Activated CD8-positive, alpha-beta memory T cell treated with anti-CD3 and anti-CD28 coated beads, Interleukin-2, amount 50 U/mL, for 24 hours (primary cell): ENCODE results near the gene FGF21.
"Not testable (repeated sequence)": the region's sequence is repeated elsewhere in the genome, so short reads cannot be mapped to it uniquely, and the experiment has no call there.

Experiments used
- DNase-seq: peaks from one replicate; pipeline ENCODE4 v3.0.0-alpha.2; 2020; ENCODE audit errors: extremely low read depth

The FGF21 gene

DNA sequence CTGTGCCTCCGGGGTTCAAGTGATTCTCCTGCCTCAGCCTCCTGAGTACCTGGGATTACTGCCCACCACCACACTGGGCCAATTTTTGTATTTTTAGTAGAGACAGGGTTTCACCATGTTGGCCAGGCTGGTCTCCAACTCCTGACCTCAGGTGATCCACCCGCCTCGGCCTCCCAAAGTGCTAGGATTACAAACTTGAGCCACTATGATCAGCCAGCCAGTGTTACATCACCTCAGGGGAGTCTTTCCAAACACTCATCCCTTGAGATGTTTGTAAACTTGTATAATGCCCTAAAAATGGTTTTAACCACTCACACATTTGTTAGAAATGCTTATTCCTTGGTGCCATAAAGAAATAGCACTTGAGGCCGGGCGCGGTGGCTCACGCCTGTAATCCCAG, 31.1 kb downstream of the FGF21 start:
- not testable (repeated sequence) for DNase-seq

DNA sequence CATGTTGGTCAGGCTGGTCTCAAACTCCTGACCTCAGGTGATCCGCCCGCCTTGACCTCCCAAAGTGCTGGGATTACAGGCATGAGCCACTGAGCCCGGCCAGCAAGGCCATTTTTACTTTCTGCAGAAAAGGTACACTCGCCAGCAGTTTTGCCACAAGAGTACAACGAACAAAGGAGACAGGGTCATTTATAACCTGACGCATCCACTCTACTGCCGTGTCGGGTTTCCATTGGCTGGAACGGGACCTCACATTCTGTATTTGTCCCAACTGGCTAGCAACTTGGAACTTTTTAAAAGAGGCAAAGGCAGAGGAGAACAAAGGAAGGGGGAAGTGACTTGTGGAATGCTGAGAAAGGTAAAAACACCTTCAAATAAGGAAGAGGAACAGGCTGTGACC, 32.0 kb downstream of the FGF21 start:
- not testable (repeated sequence) for DNase-seq

DNA sequence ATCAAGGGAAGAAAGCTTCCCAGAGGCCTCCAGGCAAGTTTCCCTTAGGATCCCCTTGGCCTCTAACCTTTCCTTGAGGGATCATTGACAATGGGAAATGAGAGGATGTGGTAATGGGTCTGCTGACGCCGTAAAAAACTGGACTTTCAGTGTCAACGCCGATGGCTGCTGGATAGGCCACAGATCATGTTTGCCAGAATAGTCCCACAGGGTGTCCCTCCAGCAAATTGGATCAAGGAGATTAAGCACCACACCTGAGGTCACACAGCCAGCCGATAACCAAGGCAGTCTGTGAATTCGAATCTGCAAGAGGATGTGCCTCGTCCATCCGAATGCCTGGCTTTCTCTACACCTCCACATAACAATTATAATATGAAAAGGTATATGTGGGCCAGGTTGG, 37.9 kb downstream of the FGF21 start:
- DNase-seq = no peak

DNA sequence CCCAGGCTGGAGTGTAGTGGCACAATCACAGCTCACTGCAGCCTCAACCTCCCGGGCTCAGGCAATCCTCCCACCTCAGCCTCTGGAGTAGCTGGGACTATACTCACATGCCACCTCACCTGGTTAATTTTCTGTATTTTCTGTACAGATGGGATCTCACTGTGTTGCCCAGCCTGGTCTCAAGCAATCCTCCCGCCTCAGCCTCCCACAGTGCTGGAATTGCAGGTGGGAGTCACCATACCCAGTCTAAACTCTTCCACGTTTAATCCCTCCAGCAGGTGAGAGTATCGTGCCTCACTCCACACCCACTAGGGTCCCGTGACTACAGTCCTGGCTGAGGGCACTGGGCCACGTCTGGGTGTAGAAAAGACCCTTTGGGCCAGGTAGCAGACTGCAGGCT, 39.0 kb downstream of the FGF21 start:
- no peak for DNase-seq

DNA sequence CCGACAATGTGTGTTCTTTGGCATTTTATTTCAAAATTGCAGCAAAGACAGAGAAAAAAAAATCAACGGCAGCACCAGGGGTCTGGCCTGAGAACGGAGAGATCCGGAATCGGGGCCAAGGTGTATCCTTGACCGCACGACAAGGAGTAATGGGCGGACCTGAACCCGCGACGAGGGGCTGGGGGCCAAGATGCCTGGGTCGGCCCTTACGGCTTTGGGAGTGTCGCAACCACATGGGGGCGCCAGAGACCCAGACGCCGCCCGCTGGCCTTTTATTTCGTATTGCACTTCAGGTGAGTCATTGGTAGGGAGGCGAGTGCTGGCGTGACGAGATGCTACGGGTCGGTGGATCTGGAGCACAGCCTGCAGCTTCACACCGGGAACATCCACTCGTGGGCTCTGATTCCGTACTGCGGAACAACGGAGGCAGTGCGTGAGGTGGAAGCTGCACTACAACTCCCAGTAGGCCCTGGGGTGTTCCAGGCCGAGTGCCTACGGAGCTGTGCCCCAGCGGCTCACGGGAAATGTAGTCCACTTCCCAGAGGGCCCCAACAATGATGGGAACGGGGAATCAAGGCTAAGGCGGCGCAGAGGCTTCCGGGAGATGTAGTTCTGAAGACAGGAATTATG, 39.8 kb downstream of the FGF21 start:
- peak; percentile 50 for DNase-seq

DNA sequence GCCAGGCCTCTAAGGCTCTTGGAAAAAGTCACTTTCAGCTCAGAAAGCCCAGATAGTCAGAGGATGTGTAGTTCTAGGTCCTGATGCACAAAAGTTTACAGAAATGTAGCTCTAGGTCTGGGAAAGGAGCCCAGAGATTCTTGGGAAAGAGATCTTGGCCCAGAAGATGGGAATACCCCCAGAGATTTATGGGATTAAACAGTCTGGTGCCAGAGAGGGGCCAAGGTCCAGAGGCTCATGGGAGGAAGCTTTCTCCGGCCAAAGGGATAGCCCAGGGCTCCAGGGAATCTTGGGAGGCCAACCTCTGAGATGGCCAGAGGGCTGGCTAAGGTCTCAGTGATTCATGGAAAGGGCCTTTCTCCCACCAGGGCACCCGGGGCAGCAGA, 40.4 kb downstream of the FGF21 start:
- DNase-seq = no peak

DNA sequence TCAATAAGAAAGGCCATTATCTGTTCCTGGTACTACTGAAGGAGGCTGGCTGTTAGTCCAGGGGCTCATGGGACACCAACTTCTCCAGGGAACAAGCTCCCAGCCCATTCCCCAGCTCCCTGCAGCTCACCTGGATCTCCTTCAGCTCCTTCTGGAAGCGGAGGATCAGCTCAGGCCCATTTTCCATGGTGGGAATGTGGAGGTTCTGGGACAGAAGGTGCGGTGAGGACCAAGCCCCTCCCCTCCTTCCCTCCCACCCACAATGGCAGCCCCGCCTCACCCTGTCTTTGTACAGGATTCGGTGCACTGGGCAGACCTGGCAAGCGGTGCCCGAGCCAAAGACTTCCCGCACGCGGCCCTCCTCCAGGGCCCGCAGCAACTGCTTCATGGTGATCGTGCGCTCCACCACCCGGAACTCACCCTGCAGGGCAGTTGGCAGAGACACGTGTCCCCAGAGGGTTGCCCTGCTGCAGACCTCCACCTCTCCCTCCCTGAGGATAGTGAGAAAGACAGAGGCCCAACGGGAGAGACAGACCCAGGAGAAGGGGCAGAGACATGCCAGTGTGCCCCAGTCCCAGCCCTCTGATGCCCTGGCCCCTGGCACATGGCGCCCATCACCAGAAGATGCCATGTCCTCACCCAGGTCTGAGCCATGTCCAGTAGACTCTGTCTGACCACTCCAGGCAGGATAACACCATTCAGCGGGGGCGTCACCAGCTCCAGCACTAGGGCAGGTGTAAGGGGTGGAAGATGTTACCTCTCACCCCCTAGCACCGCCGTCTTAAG, 41.2 kb downstream of the FGF21 start:
- DNase-seq = no peak

DNA sequence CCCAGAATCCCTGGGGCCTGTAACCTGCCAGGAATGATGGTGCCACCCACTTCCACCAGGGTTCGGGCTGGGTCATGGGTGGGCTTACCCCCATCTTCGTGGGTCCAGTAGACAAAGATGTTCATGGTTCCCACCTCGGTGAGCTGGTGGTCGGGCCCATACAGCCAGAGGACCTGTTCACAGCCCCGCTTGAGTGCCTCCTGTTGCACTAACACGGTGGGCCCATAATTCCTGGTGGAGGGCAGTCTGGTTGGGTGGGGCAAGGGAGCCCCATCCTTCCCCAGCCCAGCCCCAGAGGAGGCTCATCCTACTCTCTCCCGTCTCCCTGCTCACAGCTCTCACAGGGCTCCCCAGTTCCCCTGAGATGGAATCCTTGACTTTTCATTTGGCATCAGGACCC, 41.8 kb downstream of the FGF21 start:
- no peak for DNase-seq

DNA sequence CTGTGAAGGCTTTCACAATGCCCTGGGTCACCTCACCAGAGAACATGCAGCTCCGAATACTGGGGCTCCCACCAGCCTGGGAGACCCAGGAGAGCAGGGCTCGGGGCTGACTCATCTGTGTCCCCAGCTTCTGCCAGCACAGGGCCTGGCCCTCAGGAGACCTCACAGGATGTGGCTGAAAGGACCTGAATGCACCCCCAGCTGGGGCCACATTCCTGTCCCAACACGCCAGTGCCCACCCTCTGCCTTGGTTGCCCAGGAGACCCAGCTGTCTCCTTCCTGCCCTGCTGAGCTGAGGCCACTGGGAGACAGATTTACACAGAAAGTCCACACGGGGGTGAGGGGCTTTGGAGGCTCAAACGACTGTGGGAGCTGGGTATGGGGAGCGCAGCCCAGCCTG, 43.6 kb downstream of the FGF21 start:
- no peak for DNase-seq

DNA sequence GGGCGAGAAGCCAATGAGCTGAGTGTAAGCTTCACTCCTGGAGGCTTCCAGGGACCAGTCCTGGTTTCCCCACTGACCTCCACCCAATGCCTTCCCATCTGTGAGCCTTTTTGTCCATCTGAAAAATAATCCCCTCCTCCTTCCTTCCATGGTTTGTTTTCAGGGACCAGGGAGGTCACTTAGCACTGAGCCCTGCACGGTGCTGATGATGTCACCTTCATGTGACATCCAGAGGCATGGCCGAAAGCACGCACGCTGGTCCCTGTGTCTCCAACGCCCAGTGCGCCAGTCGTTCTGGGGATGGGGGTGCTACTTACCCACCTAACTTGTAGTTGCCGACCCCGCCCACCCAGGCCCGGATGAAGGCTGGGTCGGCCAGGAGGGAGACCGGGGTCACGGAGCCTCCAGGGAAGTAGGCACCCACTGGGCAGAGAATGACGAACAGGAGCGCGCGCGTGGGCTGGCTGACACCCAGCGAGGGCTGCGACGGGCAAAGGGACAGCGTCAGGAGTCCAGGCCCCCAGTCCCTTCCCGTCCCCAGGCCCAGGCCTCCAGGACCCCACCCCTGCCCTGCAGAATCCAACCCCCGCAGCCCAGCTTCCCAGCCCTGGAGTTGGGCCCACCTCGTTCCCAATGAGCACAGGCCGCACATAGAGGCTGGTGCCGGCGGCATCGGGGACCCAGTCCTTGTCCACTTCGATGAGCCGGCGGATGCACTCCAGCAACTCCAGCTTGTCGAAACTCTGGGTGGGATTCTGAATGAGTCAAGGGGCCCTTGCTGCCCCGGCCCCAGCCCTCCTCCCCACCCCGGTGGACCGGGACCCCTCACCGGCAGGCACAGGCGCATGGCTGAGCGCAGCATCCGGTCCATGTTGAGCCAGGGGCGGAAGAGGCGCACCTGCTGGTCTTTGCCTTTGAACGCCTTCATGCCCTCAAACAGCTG, 44.3 kb downstream of the FGF21 start:
- DNase-seq = no peak

DNA sequence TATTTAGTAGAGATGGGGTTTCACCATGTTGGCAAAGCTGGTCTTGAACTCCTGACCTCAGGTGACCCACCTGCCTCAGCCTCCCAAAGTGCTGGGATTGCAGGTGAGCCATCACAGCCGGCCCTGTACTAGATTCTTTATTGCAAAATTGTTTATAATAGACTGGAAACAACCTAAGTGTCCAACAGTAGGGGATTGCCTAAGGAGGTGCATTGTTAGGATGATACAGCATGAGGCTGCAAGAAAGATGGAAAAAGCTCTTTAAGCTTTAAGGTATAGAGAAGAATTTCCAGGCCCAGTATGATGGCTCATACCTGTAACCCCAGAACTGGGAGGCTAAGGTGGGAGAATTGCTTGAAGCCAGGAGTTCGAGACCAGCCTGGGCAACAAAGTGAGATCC, 47.3 kb downstream of the FGF21 start:
- no peak for DNase-seq

DNA sequence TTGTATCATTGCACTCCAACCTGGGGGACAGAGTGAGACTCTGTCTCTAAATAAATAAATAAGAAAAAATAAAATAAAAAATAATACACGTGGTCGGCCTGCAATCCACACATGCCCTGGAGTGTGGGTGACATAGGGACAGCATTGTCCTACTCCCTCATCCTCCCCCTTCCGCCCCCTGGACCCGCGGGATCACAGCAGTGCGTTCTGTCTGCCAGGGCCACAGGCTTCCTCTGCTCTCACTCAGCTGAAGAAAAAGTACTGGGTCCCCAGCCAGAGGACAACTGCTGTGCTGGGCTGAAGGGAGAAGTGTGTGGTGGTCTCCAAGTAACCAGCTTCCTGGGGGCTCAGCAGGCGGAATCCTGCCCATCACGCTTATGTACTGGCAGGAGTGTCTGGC, 49.2 kb downstream of the FGF21 start:
- no peak for DNase-seq

DNA sequence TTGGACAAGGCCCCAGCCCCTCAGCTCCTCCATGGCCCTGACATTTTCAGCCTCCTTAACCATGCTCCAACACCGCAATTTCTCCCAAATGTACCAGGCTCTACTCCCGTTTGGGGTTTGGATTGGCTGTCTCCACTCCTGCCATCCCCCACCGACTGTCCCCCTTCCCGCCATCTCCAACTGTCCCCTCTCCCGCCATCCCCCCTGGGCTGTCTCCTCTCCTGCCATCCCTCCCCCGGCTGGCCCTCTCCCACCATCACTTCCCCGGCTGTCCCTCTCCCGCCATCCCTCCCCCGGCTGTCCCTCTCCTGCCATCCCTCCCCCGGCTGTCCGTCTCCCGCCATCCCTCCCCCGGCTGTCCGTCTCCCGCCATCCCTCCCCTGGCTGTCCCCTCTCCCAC, 50.1 kb downstream of the FGF21 start:
- DNase-seq = no peak

DNA sequence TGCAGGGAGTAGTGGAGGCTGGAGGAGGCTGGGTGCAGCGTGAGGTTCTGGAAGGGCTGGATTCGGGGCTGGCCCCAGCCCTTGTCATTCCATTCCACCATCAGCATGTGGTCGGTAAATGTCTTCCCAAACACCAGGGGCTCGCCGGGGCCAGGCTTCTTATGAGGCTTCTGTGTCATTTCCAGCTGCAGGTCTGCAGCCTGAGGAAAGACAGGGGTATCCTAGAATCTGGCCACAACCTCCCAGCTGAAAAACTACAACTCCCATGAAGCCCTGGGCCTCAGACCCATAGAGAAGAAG, 51.1 kb downstream of the FGF21 start:
- no peak for DNase-seq

DNA sequence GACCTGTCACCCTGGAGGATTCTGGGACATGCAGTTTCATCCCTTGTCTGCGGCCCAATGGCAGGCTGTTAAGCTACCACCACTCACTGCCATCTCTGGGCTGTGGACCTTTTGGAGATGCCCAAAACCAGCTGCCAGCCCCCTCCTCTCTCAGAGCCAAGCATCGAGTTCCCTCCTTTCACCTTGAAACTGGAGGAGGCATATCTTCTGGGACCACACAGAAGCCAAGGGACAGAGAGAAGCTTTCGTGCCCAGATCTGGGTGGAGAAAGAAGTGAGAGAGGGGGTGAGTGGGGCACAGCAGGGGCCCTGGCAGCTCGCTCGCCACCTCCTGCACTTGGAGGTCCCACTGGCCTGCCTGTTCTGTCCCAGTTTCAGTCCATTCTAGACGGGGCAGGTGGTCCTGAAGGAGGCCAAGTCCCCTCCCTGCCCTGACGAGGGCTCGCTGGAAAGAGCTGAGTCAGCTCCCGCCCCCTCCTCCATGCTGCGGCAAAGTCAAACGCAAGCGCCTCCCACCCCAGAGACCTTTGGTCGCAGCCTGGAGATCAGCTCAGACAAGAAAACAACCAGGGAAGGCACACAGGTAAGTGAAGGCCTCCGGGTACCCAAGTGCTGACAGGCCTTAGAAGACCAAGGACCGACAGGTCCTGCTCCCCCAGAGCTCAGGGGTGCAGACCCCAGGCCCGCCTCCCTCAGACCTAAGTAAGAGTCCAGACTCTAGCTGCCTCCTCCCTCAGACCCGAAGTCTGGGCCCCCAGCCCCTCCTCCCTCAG, 51.7 kb downstream of the FGF21 start:
- DNase-seq = no peak

DNA sequence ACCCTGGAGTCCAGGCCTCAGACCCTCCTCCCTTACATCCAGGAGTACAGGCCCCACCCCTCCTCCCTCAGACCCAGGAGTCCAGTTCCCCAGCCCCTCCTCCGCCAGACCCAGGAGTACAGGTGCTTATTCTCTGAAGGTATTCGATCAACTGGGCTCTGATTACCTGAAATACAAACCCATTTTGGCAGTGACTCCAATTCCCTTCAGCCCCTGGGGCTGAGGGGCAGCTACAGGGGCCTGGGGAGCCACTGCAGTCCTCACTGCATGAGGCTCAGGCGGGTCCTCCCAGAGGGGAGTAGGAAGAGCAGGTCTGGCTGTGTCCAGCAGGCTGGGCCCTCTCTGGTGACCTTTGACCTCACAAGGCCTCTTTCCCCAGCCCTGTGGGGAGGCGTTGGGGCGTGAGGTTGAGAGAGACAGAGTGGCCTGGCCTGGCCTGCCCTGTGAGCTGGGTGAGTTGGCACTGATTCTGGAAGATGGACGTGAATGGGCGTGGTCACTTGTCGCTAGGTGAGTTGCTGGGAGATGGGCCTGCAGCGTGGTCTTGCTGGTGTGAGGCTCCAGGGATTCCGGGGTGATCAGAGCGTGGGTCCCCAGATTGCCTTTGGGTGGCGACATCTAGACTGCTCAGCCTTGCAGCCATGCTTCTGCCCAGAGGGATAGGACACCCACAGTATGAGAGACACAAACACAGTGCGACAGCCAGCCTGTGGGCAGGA, 52.4 kb downstream of the FGF21 start:
- DNase-seq = no peak
